ENCODE data around the gene FXYD4.
"Not testable (repeated sequence)": the region's sequence is repeated elsewhere in the genome, so short reads cannot be mapped to it uniquely, and the experiment has no call there.

Gene FXYD4

DNA sequence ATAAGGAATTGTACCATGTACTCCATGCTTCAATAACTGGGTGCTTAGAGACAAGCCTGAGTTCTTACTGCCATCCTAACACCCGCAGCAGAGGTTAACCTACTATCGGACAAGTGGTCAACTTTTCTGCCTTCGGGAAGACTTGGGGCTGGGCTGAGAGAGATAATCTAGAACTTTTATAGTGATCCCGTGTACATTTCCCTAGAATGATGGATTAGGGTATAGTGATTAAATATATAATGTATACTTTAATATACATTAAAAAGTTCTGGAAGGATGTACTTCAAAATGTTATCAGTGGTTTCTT lies 49.7 kb downstream of the FXYD4 start:
- no peak for DNase-seq

DNA sequence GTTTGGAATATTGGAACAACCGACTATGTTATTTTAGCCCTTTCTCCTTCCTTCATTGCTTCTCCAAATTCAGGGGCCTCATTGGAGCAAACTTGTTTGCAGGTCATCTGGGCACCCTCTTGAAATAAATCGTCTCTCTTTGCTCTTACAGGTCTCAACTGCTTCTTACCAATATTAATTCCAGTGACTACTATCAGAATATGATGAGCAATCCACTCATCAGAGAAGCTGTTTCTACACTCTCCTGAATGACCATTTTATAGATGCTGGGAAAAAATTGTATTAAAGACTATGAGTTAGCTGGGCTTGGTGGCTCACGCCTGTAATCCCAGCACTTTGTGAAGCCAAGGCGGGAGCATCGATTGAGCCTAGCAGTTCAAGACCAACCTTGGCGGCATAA lies 50.1 kb downstream of the FXYD4 start:
- DNase-seq = no peak

DNA sequence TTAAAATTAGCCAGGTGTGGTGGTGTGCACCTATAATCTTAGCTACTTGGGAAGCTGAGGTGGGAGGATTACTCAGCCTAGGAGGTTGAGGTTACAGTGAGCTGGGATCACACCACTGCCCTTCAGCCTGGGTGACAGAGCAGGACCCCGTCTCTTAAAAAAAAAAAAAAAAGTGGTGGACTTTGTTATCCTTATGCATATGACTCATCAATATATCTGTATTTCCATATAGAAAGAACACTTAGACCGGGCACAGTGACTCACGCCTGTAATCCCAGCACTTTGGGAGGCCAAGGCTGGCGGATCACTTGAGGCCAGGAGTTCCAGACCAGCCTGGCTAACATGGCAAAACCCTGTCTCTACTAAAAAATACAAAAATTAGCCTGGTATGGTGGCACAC lies 50.5 kb downstream of the FXYD4 start:
- DNase-seq = not testable (repeated sequence)

DNA sequence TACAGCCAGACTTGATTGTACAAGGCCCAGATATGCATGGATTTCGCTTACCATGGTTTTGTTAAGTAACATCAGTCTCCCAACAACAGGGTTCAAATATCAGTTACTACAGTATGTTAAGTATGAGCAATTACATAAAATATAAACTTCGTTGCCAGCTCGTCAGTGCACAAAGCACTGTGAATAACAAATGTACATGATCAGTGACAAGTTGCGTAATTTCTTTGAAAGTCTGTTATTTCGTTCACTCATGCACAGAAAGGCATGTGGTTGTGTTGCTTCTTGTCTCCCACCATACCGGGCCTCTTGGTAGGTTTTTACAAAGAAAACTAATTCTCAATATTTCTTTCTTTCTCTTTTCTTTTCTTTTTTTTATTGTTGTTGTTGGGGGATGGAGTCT lies 53.0 kb downstream of the FXYD4 start:
- no peak for DNase-seq

All from inflammatory macrophage (primary cell).